Cerebellar nuclear complex (tissue), 1 donor: Measurements from ENCODE around the gene HHAT.
"Not testable (repeated sequence)": the region's sequence is repeated elsewhere in the genome, so short reads cannot be mapped to it uniquely, and the experiment has no call there.

Experiments used
- DNase-seq, 2 experiments: peaks; one replicate each; lab custom pipeline; 2025; lab: John Stamatoyannopoulos, UW

HHAT gene

GRCh38 chr1:210397252-210397651 is 68.5 kb downstream of the HHAT start:
- no peak for DNase-seq

- DNase-seq: no peak
Observed at GRCh38 chr1:210397681-210398080, 69.0 kb downstream of the HHAT start.

DNA sequence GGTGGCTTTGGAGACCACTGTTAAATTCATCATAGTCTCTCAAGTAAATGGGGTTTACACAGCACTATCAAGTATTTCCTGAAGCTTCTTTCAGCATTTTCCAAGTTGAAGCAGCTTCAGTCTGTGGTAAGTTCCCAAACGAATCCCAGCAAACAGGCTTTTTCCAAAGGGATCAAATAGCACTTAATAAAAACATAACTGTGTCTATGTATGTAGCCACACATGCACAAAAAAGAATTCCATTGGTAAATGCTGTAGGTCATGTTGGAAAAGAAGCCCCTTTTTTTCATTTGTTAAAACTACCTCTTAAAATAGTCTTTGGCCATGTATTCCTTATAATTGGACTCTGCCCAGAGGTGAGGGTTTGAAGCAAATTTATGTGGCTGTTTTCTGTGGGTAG is 69.8 kb downstream of the HHAT start:
- no peak for DNase-seq

DNA sequence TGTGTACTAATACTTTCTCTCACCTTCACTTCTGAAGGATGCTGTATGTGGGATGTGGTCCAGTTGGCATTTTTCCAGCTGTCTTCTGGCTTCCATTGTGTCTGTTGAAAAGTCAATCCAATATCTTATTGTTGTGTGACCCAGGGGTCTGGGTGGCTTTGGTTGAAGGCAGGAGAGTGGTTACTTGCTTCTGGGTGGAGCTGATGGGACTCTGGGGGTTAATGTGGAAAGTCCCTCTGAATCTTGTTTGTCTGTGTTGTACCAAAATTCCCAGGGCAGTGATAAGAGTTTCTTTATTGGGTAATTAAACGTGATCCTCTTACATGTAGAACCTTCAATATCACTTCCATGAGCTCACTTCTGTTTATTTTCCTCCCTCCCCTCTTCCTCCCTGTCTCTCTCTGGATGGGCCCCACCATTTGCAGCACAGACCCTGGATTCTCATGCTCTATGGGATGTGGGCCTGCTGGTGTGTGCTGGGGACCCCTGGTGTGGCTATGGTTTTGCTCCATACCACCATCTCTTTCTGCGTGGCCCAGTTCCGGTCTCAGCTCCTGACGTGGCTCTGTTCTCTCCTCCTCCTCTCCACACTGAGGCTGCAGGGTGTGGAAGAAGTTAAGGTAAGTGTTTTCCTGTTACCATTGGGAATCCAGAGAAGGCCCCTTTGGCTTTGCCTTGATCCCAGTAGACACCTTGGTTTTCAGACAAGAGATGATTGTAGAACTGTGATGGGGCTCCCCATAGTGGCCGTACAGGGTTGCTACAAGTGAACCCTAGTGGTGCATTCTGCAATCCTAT is 71.5 kb downstream of the HHAT start:
- DNase-seq: no peak

GRCh38 chr1:210402560-210402959 is 73.9 kb downstream of the HHAT start:
- DNase-seq: no peak

DNA sequence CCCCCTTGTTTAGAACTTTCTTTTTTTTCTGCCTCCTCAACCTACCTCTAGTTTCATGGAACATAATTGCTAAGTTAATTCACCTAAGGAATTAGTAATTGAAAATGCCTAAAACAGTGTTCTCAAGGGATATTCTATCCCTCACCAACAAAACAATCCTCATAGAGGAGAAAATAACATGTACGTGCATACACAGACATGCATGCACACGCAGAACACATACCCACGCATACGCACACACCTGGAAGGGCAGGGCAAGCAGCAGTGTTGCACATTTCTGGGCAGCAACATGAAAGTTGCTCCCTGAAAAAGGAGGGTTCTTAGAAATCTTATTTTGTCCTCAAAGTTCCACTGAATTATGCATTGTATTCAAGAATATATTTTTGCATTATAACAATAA is 76.6 kb downstream of the HHAT start:
- no peak for DNase-seq

- DNase-seq: not testable (repeated sequence)
Observed at GRCh38 chr1:210406341-210406740, 77.6 kb downstream of the HHAT start.

- peak in 1 of 2 experiments; percentile 29 for DNase-seq
Observed at GRCh38 chr1:210407207-210407886, 78.6 kb downstream of the HHAT start.

DNA sequence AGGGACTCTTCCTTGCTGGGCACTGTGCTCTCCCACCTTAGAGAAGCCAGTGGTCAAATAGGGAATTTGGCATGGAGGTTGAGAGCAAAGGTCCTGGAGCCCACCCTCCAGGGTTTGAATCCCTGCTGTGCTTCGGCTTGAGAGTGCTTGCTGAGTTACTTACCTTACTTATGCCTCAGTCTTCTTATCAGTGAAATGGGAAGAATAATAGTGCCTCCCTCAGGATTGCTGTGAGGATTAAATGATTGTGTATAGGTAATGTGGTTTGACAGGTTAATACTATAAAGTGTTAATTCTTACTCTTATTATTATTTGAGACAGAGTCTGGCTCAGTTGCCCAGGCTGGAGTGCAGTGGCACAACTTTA is 79.2 kb downstream of the HHAT start:
- no peak for DNase-seq

GRCh38 chr1:210412240-210412639 is 83.5 kb downstream of the HHAT start:
- no peak for DNase-seq

DNA sequence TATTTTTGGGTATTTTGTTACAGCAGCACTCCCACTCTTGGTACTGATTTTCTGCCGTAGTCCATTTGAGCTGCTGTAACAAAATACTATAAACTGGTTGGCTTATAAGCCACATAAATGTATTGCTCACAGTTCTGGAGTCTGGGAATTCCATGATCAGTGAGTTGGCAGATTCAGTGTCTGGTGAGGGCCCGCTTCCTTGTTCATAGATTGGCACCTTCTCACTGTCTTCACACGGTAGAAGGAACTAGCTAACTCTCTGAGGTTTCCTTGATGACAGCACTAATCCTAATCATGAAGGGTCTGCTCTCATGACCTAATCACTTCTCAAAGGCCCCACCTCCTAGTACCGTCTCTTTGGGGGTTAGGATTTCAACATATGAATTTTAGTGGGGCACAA is 85.2 kb downstream of the HHAT start:
- no peak for DNase-seq

- DNase-seq: no peak
Observed at GRCh38 chr1:210415846-210416448, 87.2 kb downstream of the HHAT start.

DNA sequence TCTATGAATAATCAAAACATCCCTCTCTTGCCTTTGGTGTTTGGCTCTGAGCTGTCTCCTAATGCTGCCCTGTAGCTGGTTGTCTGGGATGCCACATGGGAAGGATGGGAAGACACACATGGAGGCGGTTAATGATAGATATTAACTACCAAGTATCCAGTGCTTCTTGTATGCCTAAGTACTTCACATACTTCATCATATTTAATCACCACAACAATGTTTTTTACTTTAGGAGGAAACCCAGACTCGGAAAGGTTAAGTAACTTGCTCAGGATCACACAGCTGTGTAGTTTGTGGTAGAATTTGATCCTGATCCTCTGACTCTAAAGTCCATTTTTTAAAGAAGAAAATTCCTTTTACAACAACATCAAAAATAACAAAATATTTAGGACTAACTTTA is 88.0 kb downstream of the HHAT start:
- DNase-seq: no peak

DNA sequence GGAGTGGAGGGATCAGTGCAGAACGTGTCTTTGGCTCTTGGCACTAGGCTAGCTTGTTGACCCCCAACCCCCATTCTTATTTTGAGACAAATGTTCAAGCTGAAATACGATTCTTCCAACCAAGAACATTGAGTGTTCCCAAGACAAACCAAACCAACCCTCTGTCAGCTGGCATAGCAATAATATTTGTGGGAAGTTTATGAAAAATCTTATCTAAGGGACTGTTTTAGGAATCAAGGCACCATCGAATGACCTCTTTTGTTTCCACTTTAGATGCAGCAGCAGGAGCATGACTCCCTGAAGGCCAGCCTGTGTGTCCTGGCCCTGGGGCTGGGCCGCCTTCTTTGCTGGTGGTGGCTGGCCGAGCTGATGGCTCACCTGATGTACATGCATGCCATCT is 89.2 kb downstream of the HHAT start:
- DNase-seq: no peak

DNA sequence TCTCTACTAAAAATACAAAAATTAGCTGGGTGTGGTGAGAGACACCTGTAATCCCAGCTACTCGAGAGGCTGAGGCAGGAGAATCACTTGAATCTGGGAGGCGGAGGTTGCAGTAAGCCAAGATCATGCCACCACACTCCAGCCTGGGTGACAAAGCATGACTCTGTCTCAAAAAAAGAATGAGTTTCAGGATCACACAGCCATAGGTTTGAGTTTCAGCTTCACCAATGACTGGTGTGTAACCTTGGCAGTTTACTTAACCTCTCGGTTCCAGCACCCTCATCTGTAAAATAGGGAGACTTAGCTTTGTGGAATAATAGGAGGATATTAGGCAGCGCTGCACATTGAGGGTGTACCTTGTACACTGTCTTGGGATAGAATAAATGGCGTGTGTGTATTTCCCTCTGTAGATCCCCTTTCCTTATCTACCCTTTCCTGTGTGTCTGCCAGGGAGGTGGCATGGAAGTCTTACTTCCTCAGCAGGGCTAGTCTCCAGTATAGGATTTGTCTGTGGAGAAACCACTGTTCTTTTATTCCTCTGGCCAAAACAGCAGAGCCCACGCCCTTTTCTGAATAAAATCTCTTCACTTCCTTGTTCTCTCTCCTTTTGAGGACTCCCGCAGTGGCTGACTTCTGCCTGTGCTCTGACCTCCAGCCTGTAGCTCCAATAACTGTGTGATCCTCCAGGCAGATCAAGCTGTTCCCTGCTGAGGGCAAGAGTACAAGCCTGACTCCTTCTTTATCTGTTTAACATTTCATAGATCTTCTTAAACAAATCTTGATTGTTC is 90.4 kb downstream of the HHAT start:
- no peak for DNase-seq

DNA sequence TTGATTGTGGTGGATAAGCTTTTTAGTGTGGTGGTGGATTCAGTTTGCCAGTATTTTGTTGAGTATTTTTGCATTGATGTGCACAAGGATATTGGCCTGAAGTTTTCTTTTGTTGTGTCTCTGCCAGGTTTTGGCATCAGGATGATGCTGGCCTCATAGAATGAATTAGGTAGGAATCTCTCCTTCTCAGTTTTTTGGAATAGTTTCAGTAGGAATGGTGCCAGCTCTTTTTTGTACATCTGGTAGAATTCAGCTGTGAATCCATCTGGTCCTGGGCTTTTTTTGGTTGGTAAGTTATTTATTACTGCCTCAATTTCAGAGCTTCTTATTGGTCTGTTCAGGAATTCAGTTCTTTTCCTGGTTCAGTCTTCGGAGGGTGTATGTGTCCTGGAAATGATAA is 98.0 kb downstream of the HHAT start:
- not testable (repeated sequence) for DNase-seq

DNA sequence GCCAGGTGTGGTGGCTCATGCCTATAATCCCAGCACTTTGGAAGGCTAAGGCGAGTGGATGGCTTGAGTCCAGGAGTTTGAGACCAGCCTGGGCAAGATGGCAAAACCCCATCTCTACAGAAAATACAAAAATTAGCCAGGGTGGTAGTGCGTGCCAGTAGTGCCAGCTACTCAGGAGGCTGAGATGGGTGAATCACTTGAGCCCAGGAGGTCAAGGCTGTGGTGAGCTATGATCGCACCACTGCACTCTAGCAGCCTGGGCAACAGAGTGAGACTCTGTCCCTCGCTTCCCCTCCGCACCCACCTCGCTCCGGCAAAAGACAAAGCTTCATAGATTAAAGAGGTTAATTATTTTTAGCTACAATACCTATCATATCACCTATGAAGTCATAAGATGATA is 100.0 kb downstream of the HHAT start:
- no peak for DNase-seq

- no peak for DNase-seq
Observed at GRCh38 chr1:210434223-210434622, 105.5 kb downstream of the HHAT start.

- no peak for DNase-seq
Observed at GRCh38 chr1:210437111-210437510, 108.4 kb downstream of the HHAT start.

GRCh38 chr1:210437781-210438180 is 109.1 kb downstream of the HHAT start:
- DNase-seq: no peak

DNA sequence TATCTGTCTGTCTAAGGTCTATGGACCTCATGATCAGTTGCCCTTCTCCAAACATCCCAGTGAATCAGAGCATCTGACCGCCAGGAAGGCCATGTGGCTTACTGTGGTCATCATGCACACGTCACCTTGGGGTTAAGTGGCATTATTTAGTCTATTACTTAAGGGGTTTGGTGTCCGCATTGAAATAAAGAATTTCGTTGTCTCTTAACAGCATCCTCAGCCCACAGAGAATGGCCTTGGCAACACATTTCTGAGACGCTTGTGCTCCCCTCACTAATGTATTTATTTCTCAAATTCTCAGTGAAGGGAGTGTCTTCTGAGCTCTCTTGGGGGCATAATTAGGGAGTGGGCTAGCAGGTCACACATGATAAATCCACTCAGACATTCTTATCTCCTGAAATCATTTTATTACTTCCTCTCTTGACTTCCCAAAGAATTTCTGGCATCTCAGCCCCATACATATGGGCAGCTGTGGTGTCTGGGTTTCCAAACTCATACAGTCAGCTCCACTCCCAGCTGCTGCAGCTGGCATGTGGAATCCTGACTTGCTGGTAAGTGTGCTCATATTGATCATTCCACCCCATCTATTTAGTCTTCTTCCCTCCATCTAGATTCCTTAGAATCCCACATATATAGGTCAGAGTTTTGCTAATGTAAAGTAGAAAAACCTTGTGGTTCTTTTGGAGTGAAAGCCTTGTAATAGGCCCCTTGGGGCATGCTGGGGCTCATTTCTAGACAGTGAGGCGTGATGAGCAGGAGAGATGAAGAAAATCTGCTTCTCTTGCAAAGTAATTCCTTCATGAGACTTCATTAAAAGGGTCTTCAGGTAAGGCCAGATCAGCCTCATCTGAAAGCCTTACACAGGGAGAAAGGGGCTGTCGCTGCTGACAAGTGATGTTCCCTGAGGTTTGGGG is 110.5 kb downstream of the HHAT start:
- no peak for DNase-seq
